DOHH2 (cell line): ENCODE measurements around the gene AMBRA1.

Experiments
- H3F3A ChIP-seq: fragments of 200-600 bp; sonication (generic), shearing (Covaris generic); 2 replicates; pipeline ENCODE4 v1.6.0; 2016; ENCODE audit warnings: antibody characterized with exemption, mild to moderate bottlenecking; ENCODE audit not compliant: control insufficient read depth, insufficient read depth
- H3K27ac ChIP-seq: fragments of 200-600 bp; sonication (generic); 2 replicates; pipeline ENCODE4 v1.5.1; 2014; ENCODE audit warnings: low read depth, mild to moderate bottlenecking, low read length, moderate library complexity
- H3K27me3 ChIP-seq: fragments of 200-600 bp; sonication (generic); 2 replicates; pipeline ENCODE4 v1.6.1; 2014; ENCODE audit warnings: mild to moderate bottlenecking, low read length, mixed read lengths; ENCODE audit not compliant: control insufficient read depth
- H3K36me3 ChIP-seq: fragments of 200-600 bp; sonication (generic); 2 replicates; pipeline ENCODE4 v1.6.1; 2014; ENCODE audit warnings: mild to moderate bottlenecking, low read length, moderate library complexity, mixed read lengths; ENCODE audit not compliant: control insufficient read depth
- H3K4me1 ChIP-seq: fragments of 200-600 bp; sonication (generic); 2 replicates; pipeline ENCODE4 v1.6.1; 2014; ENCODE audit warnings: mild to moderate bottlenecking, low read length, mixed read lengths; ENCODE audit not compliant: control insufficient read depth
- H3K4me2 ChIP-seq: fragments of 200-600 bp; sonication (generic); 2 replicates; pipeline ENCODE4 v1.6.0; 2014; ENCODE audit warnings: mild to moderate bottlenecking, low read length, moderate library complexity
- H3K4me3 ChIP-seq: fragments of 200-600 bp; sonication (generic); 2 replicates; pipeline ENCODE4 v1.5.1; 2014; ENCODE audit warnings: mild to moderate bottlenecking, low read length, mixed read lengths
- H3K79me2 ChIP-seq: fragments of 200-600 bp; sonication (generic); 2 replicates; pipeline ENCODE4 v1.6.1; 2014; ENCODE audit warnings: mild to moderate bottlenecking, low read length, mixed read lengths; ENCODE audit not compliant: control insufficient read depth
- H3K9me2 ChIP-seq: fragments of 200-600 bp; sonication (generic); replicated peaks from 2 replicates; pipeline ENCODE4 v1.6.1; 2014; ENCODE audit warnings: mild to moderate bottlenecking, low read length, mixed read lengths; ENCODE audit not compliant: control insufficient read depth
- H3K9me3 ChIP-seq: fragments of 200-600 bp; sonication (generic); 2 replicates; pipeline ENCODE4 v1.6.1; 2014; ENCODE audit warnings: antibody characterized with exemption, low read length, mixed read lengths; ENCODE audit not compliant: control insufficient read depth, insufficient read depth
- H4K20me1 ChIP-seq: fragments of 200-600 bp; sonication (generic); 2 replicates; pipeline ENCODE4 v1.6.0; 2014; ENCODE audit warnings: low read depth, mild to moderate bottlenecking, antibody characterized with exemption, low read length, moderate library complexity; ENCODE audit not compliant: control insufficient read depth, insufficient read depth
- CTCF ChIP-seq: fragments of 200-600 bp; sonication (generic); IDR thresholded peaks from one replicate; pipeline ENCODE4 v1.5.1; 2014; ENCODE audit warnings: antibody characterized with exemption, mild to moderate bottlenecking, low read depth, low read length; ENCODE audit not compliant: poor library complexity, severe bottlenecking
- EZH2phosphoT487 ChIP-seq: fragments of 200-600 bp; sonication (generic); IDR thresholded peaks from 2 replicates; pipeline ENCODE4 v1.6.1; 2017; ENCODE audit warnings: borderline replicate concordance, mild to moderate bottlenecking, antibody characterized with exemption, low read length, moderate library complexity, mixed read lengths

Gene AMBRA1

DNA sequence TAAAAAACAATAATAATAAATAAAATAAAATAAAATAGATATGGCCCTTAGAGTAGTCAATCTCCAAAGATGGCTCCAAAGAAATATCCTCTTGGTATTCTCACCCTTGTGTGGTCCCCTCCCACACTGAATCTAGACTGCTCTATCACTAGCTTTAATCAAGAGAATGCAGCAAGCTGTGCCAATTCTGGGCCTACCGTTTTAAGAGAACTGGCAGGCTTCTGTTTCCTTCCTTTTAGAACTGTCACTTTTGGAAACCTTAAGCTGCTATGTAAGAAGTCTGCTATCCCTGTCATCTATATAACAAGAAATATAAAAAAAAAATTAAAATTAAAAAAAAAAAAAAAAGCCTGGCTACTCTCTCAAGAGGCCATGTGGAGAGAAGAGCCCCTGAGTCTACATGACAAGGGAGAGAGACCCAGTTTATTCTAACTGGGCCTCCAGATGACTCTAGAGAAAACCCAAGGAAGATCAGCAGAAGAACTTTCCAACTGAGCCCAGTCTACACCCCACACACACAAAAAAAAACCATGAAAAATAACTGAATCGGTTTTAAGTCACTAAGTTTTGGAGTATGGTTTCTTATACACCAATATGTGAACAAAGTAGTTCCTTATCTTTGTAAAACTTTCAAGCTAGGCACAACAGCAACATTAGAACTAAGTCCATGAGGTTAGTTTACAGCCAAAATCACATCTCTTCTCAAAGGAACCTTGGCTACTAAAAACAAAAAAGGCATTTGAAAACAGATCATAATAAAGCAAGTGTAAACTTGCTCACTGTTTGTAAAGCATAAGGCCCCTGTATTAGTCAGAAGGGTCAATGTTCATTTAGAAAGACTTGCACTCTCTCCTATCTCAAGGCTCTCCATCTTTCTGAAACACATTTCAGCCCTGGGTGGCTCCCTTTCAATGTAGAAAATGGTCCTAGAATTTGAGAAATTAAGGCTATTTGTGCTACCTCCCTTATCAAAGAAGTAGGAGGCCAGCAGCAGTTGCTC lies 67.3 kb downstream of the AMBRA1 start:
- Histone ChIP-seq H3K27me3 (no peaks in the 10 kb centered on the region), H3F3A (0 out of 2 replicates have a peak, but pooled peaks cover 2% of the 10 kb centered on the region), H3K4me1 (peaks cover 48% of the 10 kb centered on the region), H3K36me3 (no peaks in the 10 kb centered on the region), H3K4me2 (peak overlapping the region; percentile 40; the same call in 1 of the 2 replicates), H3K4me3 (no peak overlapping the region), H3K9me2 (no peaks in the 10 kb centered on the region), H3K27ac (no peak overlapping the region), H4K20me1 (peaks cover 3% of the 10 kb centered on the region), H3K79me2 (peaks cover 82% of the 10 kb centered on the region), H3K9me3 (no peaks in the 10 kb centered on the region)
- TF ChIP-seq CTCF (no peak), EZH2phosphoT487 (no peak)

DNA sequence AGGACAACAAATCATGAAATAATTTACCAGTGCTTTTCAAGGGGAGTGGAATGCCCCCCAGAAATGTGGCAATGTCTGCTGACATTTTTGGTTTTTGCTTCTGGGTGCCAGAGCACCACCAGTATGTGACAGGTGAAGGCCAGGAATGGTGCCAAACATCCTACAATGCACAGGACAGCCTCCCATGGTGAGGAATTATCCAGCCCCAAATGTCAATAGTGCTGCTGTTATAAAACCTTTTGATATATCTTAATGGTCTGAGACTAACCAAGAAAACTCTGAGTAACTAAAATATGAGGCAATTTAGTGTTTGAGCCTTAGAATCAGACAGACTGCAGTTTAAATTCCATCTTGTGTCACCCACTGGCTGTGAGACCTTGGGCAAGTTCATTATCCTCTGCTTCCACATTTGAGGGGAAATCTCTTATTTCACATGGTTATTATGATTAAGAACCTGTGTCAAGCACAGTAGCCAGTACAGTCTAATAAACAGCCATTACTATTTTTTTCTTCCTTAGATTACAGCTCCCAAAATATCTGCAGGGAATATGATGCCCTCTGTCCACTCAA lies 69.5 kb downstream of the AMBRA1 start:
- peaks cover 44% of the 10 kb centered on the region for H3K4me1 ChIP-seq
- no peaks in the 10 kb centered on the region for H3K9me3 ChIP-seq
- no peak overlapping the region for H3K27ac ChIP-seq
- H3F3A ChIP-seq: no peaks in the 10 kb centered on the region
- no peaks in the 10 kb centered on the region for H3K9me2 ChIP-seq
- peaks cover 80% of the 10 kb centered on the region for H3K79me2 ChIP-seq
- TF ChIP-seq EZH2phosphoT487 (no peak), CTCF (no peak)
- H3K4me2 ChIP-seq: no peak overlapping the region
- H3K27me3 ChIP-seq: no peaks in the 10 kb centered on the region
- no peaks in the 10 kb centered on the region for H3K36me3 ChIP-seq
- no peak overlapping the region for H3K4me3 ChIP-seq
- H4K20me1 ChIP-seq: peaks cover 6% of the 10 kb centered on the region

- Histone ChIP-seq H3K4me1 (peaks cover 34% of the 10 kb centered on the region), H3K9me3 (no peaks in the 10 kb centered on the region), H3K4me2 (no peak overlapping the region), H3K36me3 (no peaks in the 10 kb centered on the region), H3K27me3 (no peaks in the 10 kb centered on the region), H3K4me3 (no peak overlapping the region), H3K9me2 (no peaks in the 10 kb centered on the region), H3K27ac (no peak overlapping the region), H3K79me2 (peaks cover 81% of the 10 kb centered on the region), H3F3A (no peaks in the 10 kb centered on the region; the same call in 1 of the 2 replicates), H4K20me1 (peaks cover 5% of the 10 kb centered on the region)
- TF ChIP-seq EZH2phosphoT487 (no peak), CTCF (no peak)
Observed at GRCh38 chr11:46523290-46523689, 70.5 kb downstream of the AMBRA1 start.
